Fibroblast of lung (primary cell): Measurements from ENCODE around the gene TMEM63C.

Experiments
- EZH2 ChIP-seq: IDR thresholded peaks from 2 replicates; pipeline ENCODE4 v1.5.1; 2012; ENCODE audit warnings: low read length, control low read depth, mild to moderate bottlenecking; ENCODE audit errors: missing control alignments
- TF ChIP-seq, protein P1 (sequence below), 2 donors: IDR thresholded peaks in 1 of 2; conservative IDR thresholded peaks in 1 of 2; 1 replicate in 1 of 2; 2 replicates in 1 of 2; pipeline ENCODE4 v1.5.1; 2011 to 2012; ENCODE audit warnings: low read length in 2 of 2, control low read depth in 1 of 2, inconsistent platforms in 1 of 2, low read depth in 1 of 2, mild to moderate bottlenecking in 1 of 2

DNA sequence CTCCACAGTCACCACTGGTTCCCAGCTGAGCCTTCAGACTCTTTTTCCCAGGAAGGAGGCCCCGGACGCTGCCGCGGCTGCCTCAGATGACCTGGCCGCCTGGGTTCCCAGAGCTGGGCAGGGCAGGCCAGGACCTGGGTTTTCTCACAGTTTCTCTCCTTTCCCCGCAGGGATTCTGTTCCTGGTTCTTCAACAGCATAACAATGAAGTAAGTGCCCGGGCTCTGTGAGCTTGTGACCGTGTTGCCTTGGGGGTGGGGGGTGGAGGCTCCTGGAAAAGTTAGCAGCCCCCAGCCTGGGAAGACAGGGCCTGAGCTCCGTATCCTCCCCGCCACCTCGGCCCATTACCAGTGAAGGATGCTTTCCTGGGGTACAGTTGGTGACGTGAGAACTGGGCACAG lies 43.7 kb downstream of the TMEM63C start:
- TF ChIP-seq, protein P1, sequence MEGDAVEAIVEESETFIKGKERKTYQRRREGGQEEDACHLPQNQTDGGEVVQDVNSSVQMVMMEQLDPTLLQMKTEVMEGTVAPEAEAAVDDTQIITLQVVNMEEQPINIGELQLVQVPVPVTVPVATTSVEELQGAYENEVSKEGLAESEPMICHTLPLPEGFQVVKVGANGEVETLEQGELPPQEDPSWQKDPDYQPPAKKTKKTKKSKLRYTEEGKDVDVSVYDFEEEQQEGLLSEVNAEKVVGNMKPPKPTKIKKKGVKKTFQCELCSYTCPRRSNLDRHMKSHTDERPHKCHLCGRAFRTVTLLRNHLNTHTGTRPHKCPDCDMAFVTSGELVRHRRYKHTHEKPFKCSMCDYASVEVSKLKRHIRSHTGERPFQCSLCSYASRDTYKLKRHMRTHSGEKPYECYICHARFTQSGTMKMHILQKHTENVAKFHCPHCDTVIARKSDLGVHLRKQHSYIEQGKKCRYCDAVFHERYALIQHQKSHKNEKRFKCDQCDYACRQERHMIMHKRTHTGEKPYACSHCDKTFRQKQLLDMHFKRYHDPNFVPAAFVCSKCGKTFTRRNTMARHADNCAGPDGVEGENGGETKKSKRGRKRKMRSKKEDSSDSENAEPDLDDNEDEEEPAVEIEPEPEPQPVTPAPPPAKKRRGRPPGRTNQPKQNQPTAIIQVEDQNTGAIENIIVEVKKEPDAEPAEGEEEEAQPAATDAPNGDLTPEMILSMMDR (conservative IDR thresholded peaks at IDR 0.05 in 1 of 2, IDR thresholded peaks at IDR 0.05 in 1 of 2; ENCODE audit: low read depth in 1 of 2, low read length in 2 of 2): no peak
- no peak for TF ChIP-seq EZH2
